GM21717 (cell line): ENCODE results near the gene TPI1.

Experiments used
- ATAC-seq: cut with Tn5 transposase; IDR thresholded peaks from one replicate; pipeline ENCODE4 v1.9.1; 2021; ENCODE audit warnings: mild to moderate bottlenecking, moderate library complexity; ENCODE audit not compliant: unreplicated experiment

The TPI1 gene

GRCh38 chr12:6843118-6843902 lies 24.0 kb upstream of the TPI1 start:
- ATAC-seq = no peak

- no peak for ATAC-seq
These were observed 21.9 kb upstream of the TPI1 start for GRCh38 chr12:6845395-6845794.

- no peak for ATAC-seq
These were observed 20.9 kb upstream of the TPI1 start for GRCh38 chr12:6846316-6846869.

- ATAC-seq = no peak
These were observed 19.7 kb upstream of the TPI1 start for GRCh38 chr12:6847676-6848075.

GRCh38 chr12:6849427-6849826 lies 17.9 kb upstream of the TPI1 start:
- ATAC-seq = no peak

- no peak for ATAC-seq
These were observed 17.3 kb upstream of the TPI1 start for GRCh38 chr12:6849976-6850560.

GRCh38 chr12:6850796-6851152 lies 16.6 kb upstream of the TPI1 start:
- ATAC-seq = no peak

- ATAC-seq = peak; percentile 49
These were observed 16.0 kb upstream of the TPI1 start, which contains the start of gene CDCA3 for GRCh38 chr12:6851153-6851920. CDCA3 (minus strand) TSS chr12:6851286; CDS start chr12:6850952, 334 bp downstream.

- ATAC-seq = peak; percentile 73
These were observed 15.2 kb upstream of the TPI1 start, which contains the start of gene USP5 for GRCh38 chr12:6851921-6852650. USP5 (plus strand) TSS chr12:6852150; CDS start chr12:6852180, 30 bp downstream.

- ATAC-seq = no peak
These were observed 14.5 kb upstream of the TPI1 start for GRCh38 chr12:6852651-6853354.

- no peak for ATAC-seq
These were observed 13.7 kb upstream of the TPI1 start for GRCh38 chr12:6853626-6854025.

GRCh38 chr12:6854036-6854435 lies 13.3 kb upstream of the TPI1 start:
- no peak for ATAC-seq

GRCh38 chr12:6855322-6855721 lies 12.0 kb upstream of the TPI1 start:
- no peak for ATAC-seq

GRCh38 chr12:6858799-6859198 lies 8.5 kb upstream of the TPI1 start:
- ATAC-seq = no peak

GRCh38 chr12:6860116-6860515 lies 7.2 kb upstream of the TPI1 start:
- no peak for ATAC-seq

GRCh38 chr12:6860942-6861341 lies 6.4 kb upstream of the TPI1 start:
- ATAC-seq = no peak

GRCh38 chr12:6861391-6861790 lies 5.9 kb upstream of the TPI1 start:
- no peak for ATAC-seq

GRCh38 chr12:6863033-6863432 lies 4.3 kb upstream of the TPI1 start:
- ATAC-seq = no peak

GRCh38 chr12:6863586-6864321 lies 3.6 kb upstream of the TPI1 start:
- ATAC-seq = no peak
